Upper lobe of left lung (tissue), 6 donors: Measurements from ENCODE around the gene TEX264. TPM values are rescaled to one million over a fixed set of nuclear protein-coding genes. Genes with fewer than 3 reads are reported as not detected.
"Not testable (repeated sequence)": the region's sequence is repeated elsewhere in the genome, so short reads cannot be mapped to it uniquely, and the experiment has no call there.

ENCODE experiments used
- ATAC-seq, 2 donors: fragments of 200-7000 bp; cut with Tn5 transposase; one replicate each; pipeline ENCODE4 v1.9.1; 2022; ENCODE audit warnings: mild to moderate bottlenecking in 2 of 2, moderate library complexity in 2 of 2; ENCODE audit not compliant: low FRiP score in 2 of 2
- DNase-seq, 2 donors: peaks; one replicate each; pipeline ENCODE4 v3.0.0-alpha.2; 2019 to 2020
- H3K27ac ChIP-seq, 4 donors: fragments of 200-600 bp; sonication (generic); one replicate each; pipeline ENCODE4 v1.5.1; 2016 to 2019
- H3K27me3 ChIP-seq, 4 donors: fragments of 200-600 bp; sonication (generic); one replicate each; pipeline ENCODE4 v1.5.1; 2017 to 2019
- H3K36me3 ChIP-seq, 4 donors: fragments of 200-600 bp; sonication (generic); one replicate each; pipeline ENCODE4 v1.5.1; 2016 to 2019
- H3K4me1 ChIP-seq, 4 donors: fragments of 200-600 bp; sonication (generic); one replicate each; pipeline ENCODE4 v1.5.1; 2018 to 2019
- H3K4me3 ChIP-seq, 4 donors: fragments of 200-600 bp; sonication (generic); one replicate each; pipeline ENCODE4 v1.5.1; 2017 to 2019; ENCODE audit warnings: mild to moderate bottlenecking in 2 of 4, moderate library complexity in 1 of 4
- H3K9me3 ChIP-seq, 4 donors: fragments of 200-600 bp; sonication (generic); one replicate each; pipeline ENCODE4 v1.5.1; 2018 to 2019
- CTCF ChIP-seq, 6 experiments: fragments of 450-650 bp in 4 of 6; fragments of 200-600 bp in 2 of 6; sonication (generic) in 2 of 6; IDR thresholded peaks; one replicate each; pipeline ENCODE4 v1.5.1; 2016 to 2019; ENCODE audit warnings: antibody characterized with exemption in 6 of 6
- EP300 ChIP-seq, 4 donors: sonication (generic); formaldehyde crosslinking; IDR thresholded peaks; one replicate each; pipeline ENCODE4 v1.5.1; 2017; ENCODE audit warnings: antibody characterized with exemption in 4 of 4, control low read depth in 2 of 4
- POLR2A ChIP-seq, 4 donors: fragments of 450-650 bp; IDR thresholded peaks; one replicate each; pipeline ENCODE4 v1.5.1; 2016 to 2017; ENCODE audit warnings: antibody characterized with exemption in 4 of 4, mild to moderate bottlenecking in 2 of 4
- POLR2AphosphoS5 ChIP-seq, 2 donors: sonication (generic); formaldehyde crosslinking; IDR thresholded peaks; one replicate each; pipeline ENCODE4 v1.5.1; 2017; ENCODE audit warnings: antibody characterized with exemption in 2 of 2
- WGBS, 2 donors: methylation state at CpG; one replicate each; pipeline ENCODE4 v1.1.5; 2017 to 2018; 5-methylcytosine and 5-hydroxymethylcytosine counted together
- total RNA-seq, 6 donors: library from RNA; depleted of rRNA in 4 of 6; stranded (reverse); fragments of >200 nt in 4 of 6; gene quantifications; one replicate each; pipeline versions ENCODE4 v1.1.0 to v1.2.1, GENCODE V29; 2016 to 2021
- donor health status: DM: no; HTN: no; CAD: no; lungs with moderate emphysema.
- donor health status: DM: no; HTN: yes; CAD: no; lungs with severe emphysema.

Gene TEX264
- total RNA-seq, 6 donors from 2014 or later = 40.4 to 86.5 (median 55.5) TPM

GRCh38 chr3:51729042-51729633 lies 58.1 kb downstream of the TEX264 start:
- Histone ChIP-seq H3K4me1 (no peaks in the 10 kb centered on the region), H3K36me3 (no peaks in the 10 kb centered on the region), H3K27me3 (no peaks in the 10 kb centered on the region), H3K9me3 (no peaks in the 10 kb centered on the region), H3K4me3 (no peak overlapping the region), H3K27ac (no peak overlapping the region)
- TF ChIP-seq POLR2AphosphoS5 (IDR thresholded peaks at IDR 0.05) = no peak
- ATAC-seq (no peak), DNase-seq (no peak)

- no peak for ATAC-seq
- Histone ChIP-seq H3K4me3 (no peak overlapping the region), H3K36me3 (no peaks in the 10 kb centered on the region), H3K27me3 (no peaks in the 10 kb centered on the region), H3K9me3 (no peaks in the 10 kb centered on the region), H3K27ac (no peak overlapping the region), H3K4me1 (no peaks in the 10 kb centered on the region)
- DNase-seq = no peak
- WGBS, 2 donors = 84 to 86% methylated on average over 4 of the region's 4 CpGs
- no peak for TF ChIP-seq POLR2AphosphoS5 (IDR thresholded peaks at IDR 0.05)
- TF ChIP-seq EP300 (IDR thresholded peaks at IDR 0.05) = no peak
- no peak for TF ChIP-seq CTCF (IDR thresholded peaks at IDR 0.05)
- no peak for TF ChIP-seq POLR2A (IDR thresholded peaks at IDR 0.05)
These were observed 63.0 kb downstream of the TEX264 start for GRCh38 chr3:51733859-51734571.

- Histone ChIP-seq H3K9me3 (no peaks in the 10 kb centered on the region), H3K4me3 (no peak overlapping the region), H3K27me3 (no peaks in the 10 kb centered on the region), H3K36me3 (no peaks in the 10 kb centered on the region), H3K27ac (no peak overlapping the region), H3K4me1 (no peaks in the 10 kb centered on the region)
- TF ChIP-seq EP300 (IDR thresholded peaks at IDR 0.05) = no peak
- no peak for TF ChIP-seq CTCF (IDR thresholded peaks at IDR 0.05)
- TF ChIP-seq POLR2AphosphoS5 (IDR thresholded peaks at IDR 0.05) = no peak
- 27 to 39% methylated on average over 3 of the region's 3 CpGs for WGBS, 2 donors
- no peak for DNase-seq
- ATAC-seq = no peak
These were observed 63.5 kb downstream of the TEX264 start for GRCh38 chr3:51734572-51734907.

- Histone ChIP-seq H3K4me1 (no peaks in the 10 kb centered on the region), H3K27me3 (no peaks in the 10 kb centered on the region), H3K27ac (no peak overlapping the region), H3K4me3 (no peak overlapping the region), H3K36me3 (no peaks in the 10 kb centered on the region), H3K9me3 (no peaks in the 10 kb centered on the region)
- no peak for DNase-seq
- no peak for ATAC-seq
- no peak for TF ChIP-seq EP300 (IDR thresholded peaks at IDR 0.05)
- WGBS, 2 donors = 55 to 65% methylated on average over 3 of the region's 3 CpGs
These were observed 64.0 kb downstream of the TEX264 start for GRCh38 chr3:51735039-51735438.

- H3K27me3 ChIP-seq = no peaks in the 10 kb centered on the region
- TF ChIP-seq POLR2A (IDR thresholded peaks at IDR 0.05) = no peak
- TF ChIP-seq EP300 (IDR thresholded peaks at IDR 0.05) = no peak
- no peak for TF ChIP-seq POLR2AphosphoS5 (IDR thresholded peaks at IDR 0.05)
- no peak for TF ChIP-seq CTCF (IDR thresholded peaks at IDR 0.05)
- no peaks in the 10 kb centered on the region for H3K9me3 ChIP-seq
- no peak for ATAC-seq
- DNase-seq = no peak
- no peaks in the 10 kb centered on the region for H3K4me1 ChIP-seq
- H3K4me3 ChIP-seq = no peak overlapping the region
- no peaks in the 10 kb centered on the region for H3K36me3 ChIP-seq
- WGBS, 2 donors = 75% methylated on average over 2 of the region's 2 CpGs
- H3K27ac ChIP-seq = no peak overlapping the region
These were observed 64.9 kb downstream of the TEX264 start for GRCh38 chr3:51735950-51736349.

- H3K9me3 ChIP-seq = no peaks in the 10 kb centered on the region
- no peak overlapping the region for H3K4me3 ChIP-seq
- TF ChIP-seq EP300 (IDR thresholded peaks at IDR 0.05) = no peak
- TF ChIP-seq POLR2A (IDR thresholded peaks at IDR 0.05) = no peak
- TF ChIP-seq CTCF (IDR thresholded peaks at IDR 0.05) = no peak
- no peak for TF ChIP-seq POLR2AphosphoS5 (IDR thresholded peaks at IDR 0.05)
- no peak for DNase-seq
- H3K36me3 ChIP-seq = no peaks in the 10 kb centered on the region
- no peaks in the 10 kb centered on the region for H3K27me3 ChIP-seq
- H3K27ac ChIP-seq = no peak overlapping the region
- WGBS, 2 donors = 49 to 57% methylated on average over 4 of the region's 4 CpGs
- ATAC-seq = no peak
- no peaks in the 10 kb centered on the region for H3K4me1 ChIP-seq
These were observed 68.1 kb downstream of the TEX264 start for GRCh38 chr3:51739110-51739509.

- DNase-seq, H3K4me3 ChIP-seq, H3K36me3 ChIP-seq, H3K27me3 ChIP-seq, H3K9me3 ChIP-seq, ATAC-seq, H3K4me1 ChIP-seq, H3K27ac ChIP-seq: not testable (repeated sequence)
- WGBS, 2 donors = 89 to 100% methylated on average over 3 of the region's 3 CpGs
These were observed 71.3 kb downstream of the TEX264 start for GRCh38 chr3:51742320-51742719.

GRCh38 chr3:51742978-51743377 lies 71.9 kb downstream of the TEX264 start:
- H3K9me3 ChIP-seq, H3K4me3 ChIP-seq, H3K4me1 ChIP-seq, H3K27ac ChIP-seq, H3K27me3 ChIP-seq, ATAC-seq, H3K36me3 ChIP-seq: not testable (repeated sequence)
- peak in 1 of 2 donors; percentile 35 for DNase-seq
- WGBS, 2 donors = 55 to 57% methylated on average over 4 of the region's 4 CpGs
